NCI-H69 (cell line): ENCODE data around the gene FSCN2.

Experiments used
- DNase-seq: peaks from one replicate; lab custom pipeline; 2025; lab: John Stamatoyannopoulos, UW

FSCN2 gene

DNA sequence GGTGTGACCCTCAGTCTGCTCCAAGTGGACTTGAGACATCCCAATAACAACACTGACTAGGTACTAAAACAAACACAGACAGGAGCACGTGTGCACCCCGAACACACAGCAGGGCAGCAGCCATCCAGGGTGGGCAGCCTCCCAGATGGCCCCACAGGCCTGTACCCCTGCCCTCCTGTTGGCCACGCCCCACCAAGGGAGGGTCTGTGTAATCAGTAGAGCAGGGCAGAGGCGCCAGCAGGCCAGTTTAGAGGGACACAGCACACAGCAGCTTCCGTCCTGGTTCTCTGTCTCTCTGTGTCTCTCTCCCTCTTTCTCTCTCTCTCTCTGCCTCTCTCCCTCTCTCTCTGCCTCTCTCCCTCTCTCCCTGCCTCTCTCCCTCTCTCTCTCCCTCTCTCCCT is 37.0 kb upstream of the FSCN2 start:
- DNase-seq, result peak; percentile 53

DNA sequence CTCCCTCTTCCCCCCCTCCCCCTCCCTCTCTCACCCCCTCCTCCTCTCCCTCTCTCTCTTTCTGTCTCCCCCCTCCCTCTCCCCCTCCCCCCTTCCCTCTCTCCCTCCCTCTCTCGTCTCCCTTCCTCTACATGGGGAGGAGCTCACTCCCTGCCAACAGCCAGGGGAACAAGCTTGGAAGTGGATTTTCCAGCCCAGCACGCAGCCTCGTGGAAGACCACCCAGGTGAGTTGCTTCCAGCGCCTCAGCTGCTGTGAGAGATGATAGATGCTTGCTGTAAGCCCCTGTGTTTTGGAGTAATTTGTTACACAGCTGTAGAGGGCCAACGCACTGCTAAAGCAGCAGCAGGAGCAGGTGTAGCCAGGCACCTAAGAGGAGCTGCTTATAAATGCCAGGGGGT is 36.4 kb upstream of the FSCN2 start:
- peak; percentile 48 for DNase-seq

- DNase-seq, result no peak
Measured at GRCh38 chr17:81492202-81492601, 36.0 kb upstream of the FSCN2 start.

DNA sequence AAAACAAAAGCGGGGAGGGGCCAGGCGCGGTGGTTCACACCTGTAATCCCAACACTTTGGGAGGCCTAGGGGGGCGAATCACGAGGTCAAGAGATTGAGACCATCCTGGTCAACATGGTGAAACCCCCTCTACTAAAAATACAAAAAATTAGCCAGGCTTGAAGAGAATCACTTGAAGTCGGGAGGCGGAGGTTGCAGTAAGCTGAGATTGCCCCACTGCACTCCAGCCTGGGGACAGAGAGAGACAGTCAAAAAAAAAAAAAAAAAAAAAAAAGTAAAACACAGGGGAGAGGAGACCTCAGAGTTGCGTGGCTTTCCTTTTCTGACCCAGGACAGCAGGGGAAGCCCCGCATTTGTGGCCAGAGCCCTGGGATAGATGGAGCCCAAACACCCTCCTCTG is 35.5 kb upstream of the FSCN2 start:
- no peak for DNase-seq

- peak; percentile 54 for DNase-seq
Measured at GRCh38 chr17:81493198-81494038, 34.8 kb upstream of the FSCN2 start.

DNA sequence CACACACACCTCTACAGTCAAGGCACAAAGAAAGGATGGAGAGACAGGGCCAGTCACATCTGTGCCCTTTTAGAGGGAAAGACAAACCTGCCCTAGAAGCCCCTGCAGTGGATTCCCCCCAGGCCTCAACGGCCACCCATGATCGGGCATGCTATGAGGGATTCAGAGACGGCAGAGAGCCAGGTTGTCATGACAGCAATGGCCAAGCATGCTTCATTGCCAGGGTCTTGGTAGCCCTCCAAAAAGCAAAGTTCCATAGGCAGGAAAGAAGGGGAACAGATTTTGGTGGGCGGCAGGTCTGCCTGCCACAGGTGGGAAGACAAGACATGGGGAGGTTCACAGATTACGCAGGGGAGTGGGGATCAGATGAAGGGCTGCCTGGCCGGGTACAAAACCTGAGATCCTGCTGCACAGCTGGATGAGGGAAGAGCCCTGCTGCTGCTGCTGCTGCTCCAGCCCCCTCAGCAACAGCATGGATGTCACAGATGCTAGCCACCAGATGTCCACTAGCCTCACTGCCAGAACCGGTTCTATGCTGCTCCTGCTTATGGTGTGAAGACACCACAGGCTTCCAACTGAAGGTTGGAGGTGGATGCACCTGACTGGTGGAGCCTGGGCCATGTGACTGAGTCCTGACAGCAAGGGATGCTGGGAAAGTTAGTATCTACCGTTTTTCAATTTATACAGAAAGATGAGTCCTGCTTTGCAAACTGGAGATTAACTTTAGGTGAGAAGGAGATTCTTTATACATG is 33.4 kb upstream of the FSCN2 start:
- peak; percentile 83 for DNase-seq

DNA sequence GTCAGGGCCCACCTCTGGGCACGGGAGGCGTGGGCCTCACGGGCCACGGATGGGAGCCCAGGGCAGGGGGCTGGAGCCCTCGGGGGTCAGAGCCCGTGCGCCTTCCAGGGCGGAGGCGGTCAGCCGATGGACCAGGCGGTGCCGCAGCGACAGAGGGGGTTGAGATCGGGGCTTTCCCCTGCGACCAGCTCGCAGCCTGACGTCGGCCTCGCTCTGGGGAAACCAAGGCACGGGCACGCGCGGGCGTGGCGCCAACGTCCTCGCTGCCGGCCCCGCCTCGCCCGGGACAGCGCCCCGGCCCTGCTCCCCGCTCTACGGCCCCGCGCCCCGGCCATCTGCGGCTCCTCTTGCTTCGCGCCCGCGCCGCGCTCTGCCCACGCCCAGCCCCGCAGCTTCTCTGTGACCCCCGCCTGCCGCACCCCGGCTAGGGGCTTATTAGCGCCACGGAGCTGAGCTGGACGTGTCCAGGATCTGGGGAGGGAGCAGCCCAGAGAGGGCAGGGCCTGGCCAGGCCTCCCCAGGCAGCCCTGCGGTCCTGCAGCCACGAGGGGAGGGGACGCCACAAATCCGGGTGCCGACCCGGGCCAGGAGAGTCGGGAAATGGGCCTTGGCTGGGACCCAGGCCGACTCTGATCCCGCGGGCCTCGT is 29.1 kb upstream of the FSCN2 start:
- no peak for DNase-seq

DNA sequence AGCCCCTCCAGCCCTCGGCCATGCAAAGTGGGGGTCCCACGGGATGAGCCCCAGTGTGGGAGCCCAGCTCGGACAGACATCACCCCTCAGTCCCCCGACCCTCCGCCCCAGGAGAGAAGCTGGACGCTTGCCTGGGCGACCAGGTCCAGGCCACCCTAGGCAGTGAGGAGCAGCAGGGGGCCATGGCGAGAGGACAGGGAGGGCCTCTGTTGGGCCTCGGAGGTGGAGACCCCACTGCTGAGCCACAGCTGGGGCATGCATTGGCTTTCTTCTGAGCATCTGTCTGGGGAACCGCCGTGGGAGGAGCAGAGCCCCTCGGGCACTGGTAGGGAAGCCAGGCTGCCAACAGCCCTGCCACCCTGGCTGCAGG is 28.6 kb upstream of the FSCN2 start:
- DNase-seq, result no peak

DNA sequence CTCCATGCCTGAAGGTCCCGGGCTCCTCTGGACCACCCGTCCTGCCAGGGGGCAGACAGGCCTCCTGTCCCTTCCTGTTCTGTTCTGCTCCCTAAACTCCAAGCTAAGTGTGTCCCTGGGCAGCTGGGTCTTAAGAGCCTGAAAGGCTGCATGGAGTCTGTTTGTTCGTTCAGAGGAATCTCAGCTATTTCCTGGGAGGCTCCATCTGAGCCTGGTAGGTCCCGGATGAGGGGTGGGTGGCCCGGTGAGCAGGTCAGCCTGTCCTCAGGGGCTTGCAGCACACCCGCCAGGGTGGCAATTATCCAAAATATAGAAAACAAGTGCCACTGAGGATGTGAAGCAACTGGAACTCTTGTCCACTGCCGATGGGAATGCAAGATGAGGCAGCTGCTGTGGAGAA is 28.1 kb upstream of the FSCN2 start:
- no peak for DNase-seq

DNA sequence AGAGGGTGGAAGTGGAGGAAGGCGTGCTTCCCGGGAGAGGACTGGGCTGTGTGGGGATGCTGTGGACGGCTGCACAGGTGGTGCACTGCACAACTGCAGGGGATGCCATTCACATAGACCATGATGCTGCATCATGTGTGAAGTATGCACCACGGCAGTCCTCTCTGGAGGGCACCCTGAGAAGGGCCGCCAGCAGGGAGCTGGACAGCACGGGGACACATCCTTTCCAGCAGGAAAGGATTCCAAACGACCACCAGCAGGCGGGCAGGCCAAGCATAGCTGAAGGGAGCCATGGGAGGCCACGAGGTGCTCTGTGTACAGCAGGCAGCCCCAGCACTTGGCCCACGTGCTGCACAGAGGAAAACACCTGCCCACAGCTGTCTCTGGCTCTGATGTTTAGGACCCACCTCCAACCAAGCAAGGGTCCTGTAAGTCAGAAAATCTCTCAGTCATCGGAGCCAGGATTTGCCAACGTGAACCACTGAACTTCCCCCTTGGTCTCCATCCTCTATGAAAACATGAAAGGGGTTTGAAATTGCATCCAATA is 25.6 kb upstream of the FSCN2 start:
- no peak for DNase-seq

DNA sequence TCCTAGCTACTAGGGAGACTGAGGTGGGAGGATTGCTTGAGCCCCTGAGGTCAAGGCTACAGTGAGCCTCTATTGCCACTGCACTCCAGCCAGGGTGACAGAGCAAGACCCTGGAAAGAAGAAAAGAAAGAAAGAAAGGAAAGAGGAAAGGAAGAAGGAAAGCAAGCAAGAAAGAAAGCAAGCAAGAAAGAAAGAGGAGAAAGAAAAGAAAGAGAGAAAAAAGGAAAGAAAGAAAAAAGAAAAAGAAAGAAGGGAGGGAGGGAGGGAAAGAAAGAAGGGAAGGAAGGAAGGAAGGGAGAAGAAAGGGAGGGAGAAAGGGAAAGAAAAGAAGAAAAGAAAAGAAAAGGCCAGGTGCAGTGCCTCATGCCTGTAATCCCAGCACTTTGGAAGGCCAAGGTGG is 24.6 kb upstream of the FSCN2 start:
- no peak for DNase-seq

- DNase-seq, result peak; percentile 55
Measured at GRCh38 chr17:81508639-81509206, 19.5 kb upstream of the FSCN2 start.

DNA sequence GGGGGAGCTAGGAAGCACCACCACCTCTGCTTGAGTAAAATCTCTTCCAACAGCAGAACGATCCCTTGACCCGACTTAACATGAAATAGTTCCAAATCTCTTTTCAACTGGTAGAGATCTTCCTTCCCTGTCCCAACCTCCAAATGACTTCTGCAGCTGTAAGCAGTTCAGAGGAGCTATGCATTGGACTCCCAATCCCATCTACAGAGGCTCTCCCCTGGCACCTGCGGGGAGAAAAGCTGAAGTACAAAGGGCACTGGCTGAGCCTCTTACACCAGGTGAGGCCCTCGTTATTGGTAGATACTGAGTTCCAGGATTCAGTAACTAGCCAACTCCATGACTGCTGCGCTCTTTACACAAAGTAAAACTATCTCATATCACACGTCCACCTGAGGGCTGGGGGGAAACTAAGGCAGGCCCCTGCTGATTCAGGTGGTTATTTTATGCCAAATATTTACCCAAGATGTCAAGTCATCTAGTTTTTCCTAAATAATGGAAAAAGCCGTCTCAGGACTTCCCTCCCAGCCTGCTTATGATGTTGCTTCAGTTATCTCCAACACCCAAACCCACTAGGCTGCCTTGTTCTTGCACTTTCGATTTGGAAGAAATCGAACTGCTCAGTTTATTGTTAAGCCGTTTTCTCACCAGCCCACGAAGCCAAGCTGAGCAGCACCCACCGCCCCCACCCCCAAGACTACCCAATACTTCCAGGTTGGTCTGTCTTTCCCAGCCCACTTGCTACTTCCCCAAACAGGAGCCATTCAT is 18.8 kb upstream of the FSCN2 start:
- peak; percentile 57 for DNase-seq

- no peak for DNase-seq
Measured at GRCh38 chr17:81509972-81510784, 18.0 kb upstream of the FSCN2 start.

- DNase-seq, result no peak
Measured at GRCh38 chr17:81510785-81511553, 17.2 kb upstream of the FSCN2 start.

DNA sequence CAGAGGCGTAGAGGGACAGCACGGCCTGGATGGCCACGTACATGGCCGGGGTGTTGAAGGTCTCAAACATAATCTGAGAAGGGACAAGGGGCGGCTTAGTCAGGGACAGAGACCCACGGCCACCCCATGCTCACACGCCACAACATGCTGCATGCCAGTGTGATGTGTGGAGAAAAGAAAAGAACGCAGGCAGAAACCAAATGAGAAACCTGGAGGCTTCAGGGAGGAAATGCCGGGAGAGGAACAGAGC is 16.7 kb upstream of the FSCN2 start:
- peak; percentile 60 for DNase-seq

- peak; percentile 88 for DNase-seq
Measured at GRCh38 chr17:81511804-81512561, 16.2 kb upstream of the FSCN2 start.

- peak; percentile 98 for DNase-seq
Measured at GRCh38 chr17:81512562-81513371, 15.4 kb upstream of the FSCN2 start, which contains the start of gene ACTG1. ACTG1 (minus strand) TSS chr17:81512799; CDS start chr17:81512354, 445 bp downstream.
